GM12878 (cell line): ENCODE data around the gene TACC3. TPM values are rescaled to one million over a fixed set of nuclear protein-coding genes. Genes with fewer than 3 reads are reported as not detected.

Experiments
- ATAC-seq: fragments of 200-7000 bp; cut with Tn5 transposase; 3 replicates; pipeline ENCODE4 v1.9.1; 2020; ENCODE audit warnings: mild to moderate bottlenecking, moderate library complexity
- BruUV-seq: library from RNA; stranded (reverse); fragments of 400-500 nt; replicated peaks from 2 replicates; lab custom pipeline; 2021; lab: Mats Ljungman, UMichigan
- CTCF ChIA-PET: fragments of 300-600 bp; sonication (Branson Sonifier 250); formaldehyde crosslinking; extraction: SDS; loops from one replicate; lab custom pipeline; 2021; ENCODE audit warnings: inconsistent platforms; lab: Yijun Ruan, JAX
- POLR2A ChIA-PET: fragments of 350-600 bp; formaldehyde crosslinking; extraction: SDS; loops from one replicate; lab custom pipeline; 2021; ENCODE audit warnings: inconsistent platforms; lab: Charles Lee
- RAD21 ChIA-PET: fragments of 300-600 bp; sonication (Branson Sonifier 250); formaldehyde crosslinking; loops from one replicate; lab custom pipeline; 2023; ENCODE audit warnings: antibody characterized with exemption; ENCODE audit not compliant: unreplicated experiment; lab: Charles Lee
- SMC1A ChIA-PET: fragments of 300-600 bp; sonication (Branson Sonifier 250); formaldehyde crosslinking; loops from one replicate; lab custom pipeline; 2023; ENCODE audit not compliant: unreplicated experiment, uncharacterized antibody; lab: Charles Lee
- DNase-seq: peaks from one replicate; pipeline ENCODE4 v3.0.0-alpha.2; 2011; ENCODE audit warnings: low read depth, low spot score
- FAIRE-seq: peaks from 3 replicates; lab custom pipeline; 2011; peaks lifted over from hg19 to GRCh38; lab: Jason Lieb, UNC
- H2AFZ ChIP-seq: 2 replicates; pipeline ENCODE4 v1.6.0; 2011; ENCODE audit warnings: low read depth, low read length, control low read depth; ENCODE audit not compliant: control insufficient read depth
- H3K27ac ChIP-seq: 2 replicates; pipeline ENCODE4 v1.5.1; 2011; ENCODE audit warnings: control low read depth; ENCODE audit not compliant: control insufficient read depth, insufficient read depth
- H3K27me3 ChIP-seq, 2 experiments: replicated peaks in 1 of 2; 2 replicates each; pipeline versions ENCODE4 v1.6.0 to v1.6.1; 2011; ENCODE audit warnings: low read length in 1 of 2; ENCODE audit not compliant: control insufficient read depth in 2 of 2, insufficient read depth in 2 of 2
- H3K36me3 ChIP-seq, 2 experiments: 2 replicates each; pipeline ENCODE4 v1.5.1; 2011; ENCODE audit warnings: low read length in 1 of 2; ENCODE audit not compliant: control insufficient read depth in 2 of 2, insufficient read depth in 2 of 2
- H3K4me1 ChIP-seq: 2 replicates; pipeline ENCODE4 v1.6.1; 2011; ENCODE audit warnings: mild to moderate bottlenecking, low read length, moderate library complexity, mixed read lengths; ENCODE audit not compliant: control insufficient read depth, insufficient read depth
- H3K4me2 ChIP-seq: 2 replicates; pipeline ENCODE4 v1.6.0; 2011; ENCODE audit warnings: control low read depth; ENCODE audit not compliant: control insufficient read depth, insufficient read depth
- H3K4me3 ChIP-seq: fragments of 200-600 bp; sonication (generic); 2 replicates; pipeline ENCODE4 v1.5.1; 2016
- H3K79me2 ChIP-seq: 2 replicates; pipeline ENCODE4 v1.6.0; 2011; ENCODE audit warnings: low read length; ENCODE audit not compliant: control insufficient read depth, insufficient read depth
- H3K9ac ChIP-seq: 2 replicates; pipeline ENCODE4 v1.8.0; 2011; ENCODE audit warnings: low read length, control low read depth, mixed read lengths; ENCODE audit not compliant: control insufficient read depth, insufficient read depth
- H3K9me3 ChIP-seq: replicated peaks from 3 replicates; pipeline ENCODE4 v1.5.1; 2011; ENCODE audit warnings: mild to moderate bottlenecking, low read length; ENCODE audit not compliant: control insufficient read depth, insufficient read depth
- H4K20me1 ChIP-seq: 2 replicates; pipeline ENCODE4 v1.6.0; 2011; ENCODE audit not compliant: control insufficient read depth, insufficient read depth
- ASH2L ChIP-seq: fragments of 300-600, 200-600 bp; sonication (generic); IDR thresholded peaks from 2 replicates; pipeline ENCODE4 v1.6.1; 2017; ENCODE audit warnings: low read depth, mild to moderate bottlenecking, borderline replicate concordance
- BCL11A ChIP-seq: IDR thresholded peaks from 2 replicates; pipeline ENCODE4 v1.6.1; 2011; ENCODE audit warnings: low read depth, low read length
- CBX5 ChIP-seq: sonication (generic); IDR thresholded peaks from 2 replicates; pipeline ENCODE4 v1.6.1; 2016; ENCODE audit warnings: low read depth, moderate library complexity, mild to moderate bottlenecking, inconsistent platforms
- EED ChIP-seq: sonication (generic); IDR thresholded peaks from 2 replicates; pipeline ENCODE4 v1.6.1; 2016; ENCODE audit warnings: antibody characterized with exemption, low read depth
- HDAC2 ChIP-seq: fragments of 200-600 bp; sonication (generic); IDR thresholded peaks from 2 replicates; pipeline ENCODE4 v1.6.1; 2017
- NBN ChIP-seq: fragments of 450-650 bp; IDR thresholded peaks from 2 replicates; pipeline ENCODE4 v1.6.1; 2016
- NFYA ChIP-seq: IDR thresholded peaks from 2 replicates; pipeline ENCODE4 v1.6.1; 2011; ENCODE audit warnings: low read depth, mild to moderate bottlenecking, low read length, improper control_type of control experiment, borderline replicate concordance
- PAX8 ChIP-seq: fragments of 450-650 bp; IDR thresholded peaks from 2 replicates; pipeline ENCODE4 v1.6.1; 2017; ENCODE audit warnings: mild to moderate bottlenecking, moderate library complexity
- RB1 ChIP-seq: fragments of 450-650 bp; formaldehyde crosslinking; IDR thresholded peaks from 2 replicates; pipeline ENCODE4 v1.6.1; 2017; ENCODE audit warnings: mild to moderate bottlenecking, borderline replicate concordance
- RFX5 ChIP-seq: IDR thresholded peaks from 2 replicates; pipeline ENCODE4 v1.6.1; 2011; ENCODE audit warnings: low read depth, low read length, improper control_type of control experiment
- SRF ChIP-seq, 2 experiments: IDR thresholded peaks; 2 replicates each; pipeline ENCODE4 v1.6.1; 2011; ENCODE audit warnings: low read depth in 2 of 2, low read length in 2 of 2, mild to moderate bottlenecking in 1 of 2, moderate library complexity in 1 of 2
- TCF7 ChIP-seq: IDR thresholded peaks from 2 replicates; pipeline ENCODE4 v1.6.1; 2014; ENCODE audit warnings: antibody characterized with exemption, borderline replicate concordance
- YY1 ChIP-seq: IDR thresholded peaks from 2 replicates; pipeline ENCODE4 v1.6.1; 2011; ENCODE audit warnings: low read depth, mild to moderate bottlenecking, low read length
- ZBED1 ChIP-seq: IDR thresholded peaks from 2 replicates; pipeline ENCODE4 v1.6.1; 2016; ENCODE audit warnings: borderline replicate concordance
- ZNF384 ChIP-seq: IDR thresholded peaks from 2 replicates; pipeline ENCODE4 v1.6.1; 2012; ENCODE audit warnings: low read depth, mild to moderate bottlenecking, low read length, improper control_type of control experiment, borderline replicate concordance
- WGBS: methylation state at CpG from one replicate; pipeline ENCODE4 v1.1.6; 2016; ENCODE audit warnings: low lambda C conversion rate; ENCODE audit not compliant: insufficient replicate concordance, insufficient coverage; ENCODE audit errors: missing lambda C conversion rate; 5-methylcytosine and 5-hydroxymethylcytosine counted together
- in situ Hi-C: fragments of 300-500 bp; cut with MboI; formaldehyde crosslinking; loops from 9 replicates; pipeline ENCODE4 v1.14.3; 2018; ENCODE audit warnings: mixed read lengths
- intact Hi-C: fragments of 100-400 bp; cut with micrococcal nuclease; formaldehyde crosslinking; loops from one replicate; pipeline ENCODE4 v1.14.2; 2022; ENCODE audit not compliant: unreplicated experiment
- polyA plus RNA-seq, 11 experiments: library from polyadenylated mRNA; depleted of rRNA in 4 of 11; unstranded in 6 of 11; stranded (reverse) in 5 of 11; fragments of >200 nt; fragmentation: Nextera tagmentation in 4 of 11; fragmentation: Illumina TruSeq in 1 of 11; extraction: Ambion mirVana in 4 of 11; extraction: Trizol in 1 of 11; gene quantifications; 1 replicate in 1 of 11; 2 replicates in 10 of 11; pipeline versions ENCODE4 v1.2.1 to v1.2.3, GENCODE V29; 2011 to 2016; ENCODE audit warnings: inconsistent platforms in 2 of 11, missing spikeins in 2 of 11, low read depth in 1 of 11
- total RNA-seq, 4 experiments: library from RNA; depleted of rRNA in 3 of 4; stranded (reverse); fragments of >200 nt in 3 of 4; fragmentation: Illumina TruSeq in 1 of 4; extraction: Trizol in 1 of 4; gene quantifications; 2 replicates each; pipeline versions ENCODE4 v1.2.1 to v1.2.3, GENCODE V29; 2013 to 2021
- TF ChIP-seq, protein P1 (sequence below): fragments of 450-650 bp; conservative IDR thresholded peaks from 2 replicates; pipeline ENCODE4 v1.6.1; 2017; ENCODE audit warnings: mild to moderate bottlenecking, moderate library complexity
- TF ChIP-seq, protein P2 (sequence below): fragments of 450-650 bp; IDR thresholded peaks from 2 replicates; pipeline ENCODE4 v1.6.1; 2016; ENCODE audit warnings: mild to moderate bottlenecking
- TF ChIP-seq, protein P3 (sequence below): fragments of 450-650 bp; IDR thresholded peaks from 2 replicates; pipeline ENCODE4 v1.6.1; 2014; ENCODE audit warnings: mild to moderate bottlenecking

TACC3 gene
- total and polyA plus RNA-seq, 10 of the 15 experiments (the other 5 are each of a cell fraction or from before 2014, with no cell fraction given) = 2.8 to 121 (median 73.3) TPM

DNA sequence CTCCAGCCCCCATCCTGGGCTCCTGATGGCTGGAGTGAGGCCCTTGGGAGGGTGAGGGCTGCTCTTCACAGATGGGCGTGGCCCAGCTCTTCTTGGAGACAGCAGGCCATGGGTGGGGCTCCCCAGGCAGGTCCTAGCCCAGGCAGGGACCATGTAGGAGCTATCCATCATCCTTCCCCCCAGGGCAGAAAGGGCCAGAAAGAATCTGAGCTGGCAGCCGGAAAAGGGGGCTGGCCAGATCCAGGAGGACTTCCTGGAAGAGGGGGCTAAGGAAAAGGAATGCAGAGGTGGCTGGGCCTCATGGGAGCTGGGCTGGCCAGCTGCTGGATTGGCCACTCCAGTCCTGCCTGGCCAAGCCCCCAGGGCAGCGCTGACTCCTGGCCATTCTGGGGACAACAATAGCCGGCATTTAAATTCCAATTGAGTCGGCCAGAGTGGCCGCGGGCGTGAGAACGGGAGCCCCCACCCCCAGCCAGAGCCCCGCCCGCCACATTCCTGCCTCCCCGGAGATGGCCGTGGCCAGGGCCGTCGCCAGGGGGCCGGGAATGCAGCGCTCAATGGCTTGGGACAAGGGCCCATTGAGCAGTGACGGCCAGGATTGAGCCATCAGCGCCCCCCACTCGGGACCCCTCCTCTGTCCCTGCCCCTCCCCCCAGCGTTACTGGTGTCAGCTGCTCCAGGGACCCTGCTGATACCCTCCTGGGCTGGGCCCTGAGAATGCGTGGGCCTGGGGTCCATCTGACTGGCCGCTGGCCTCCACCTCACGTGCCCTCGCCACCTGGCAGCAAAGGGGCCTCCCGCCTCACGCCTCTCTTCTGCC, 56.7 kb downstream of the TACC3 start:
- no peak overlapping the region for H3K9ac ChIP-seq
- no peaks in the 10 kb centered on the region for H3K9me3 ChIP-seq
- WGBS = 46% methylated on average over 21 of the region's 27 CpGs
- DNase-seq (no peak), ATAC-seq (0 out of 3 replicates have a peak, but pooled peaks have one; percentile 10), FAIRE-seq (no peak)
- H2AFZ ChIP-seq = no peak overlapping the region
- intact Hi-C loops = no loop called here
- no TSS peak for BruUV-seq
- no peak overlapping the region for H3K27ac ChIP-seq
- no peaks in the 10 kb centered on the region for H4K20me1 ChIP-seq
- H3K4me1 ChIP-seq = no peaks in the 10 kb centered on the region
- no peak overlapping the region for H3K4me2 ChIP-seq
- H3K36me3 ChIP-seq = no peaks in the 10 kb centered on the region
- no peak for TF ChIP-seq ZBED1
- TF ChIP-seq BCL11A = no peak
- TF ChIP-seq SRF (IDR thresholded peaks at IDR 0.05; ENCODE audit: low read depth in 2 of 2, low read length in 2 of 2) = no peak
- no peak for TF ChIP-seq ASH2L
- TF ChIP-seq, protein P1, sequence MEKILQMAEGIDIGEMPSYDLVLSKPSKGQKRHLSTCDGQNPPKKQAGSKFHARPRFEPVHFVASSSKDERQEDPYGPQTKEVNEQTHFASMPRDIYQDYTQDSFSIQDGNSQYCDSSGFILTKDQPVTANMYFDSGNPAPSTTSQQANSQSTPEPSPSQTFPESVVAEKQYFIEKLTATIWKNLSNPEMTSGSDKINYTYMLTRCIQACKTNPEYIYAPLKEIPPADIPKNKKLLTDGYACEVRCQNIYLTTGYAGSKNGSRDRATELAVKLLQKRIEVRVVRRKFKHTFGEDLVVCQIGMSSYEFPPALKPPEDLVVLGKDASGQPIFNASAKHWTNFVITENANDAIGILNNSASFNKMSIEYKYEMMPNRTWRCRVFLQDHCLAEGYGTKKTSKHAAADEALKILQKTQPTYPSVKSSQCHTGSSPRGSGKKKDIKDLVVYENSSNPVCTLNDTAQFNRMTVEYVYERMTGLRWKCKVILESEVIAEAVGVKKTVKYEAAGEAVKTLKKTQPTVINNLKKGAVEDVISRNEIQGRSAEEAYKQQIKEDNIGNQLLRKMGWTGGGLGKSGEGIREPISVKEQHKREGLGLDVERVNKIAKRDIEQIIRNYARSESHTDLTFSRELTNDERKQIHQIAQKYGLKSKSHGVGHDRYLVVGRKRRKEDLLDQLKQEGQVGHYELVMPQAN = no peak
- TF ChIP-seq HDAC2 = no peak
- TF ChIP-seq NBN = no peak
- no peak for TF ChIP-seq EED
- no peak for TF ChIP-seq RFX5
- TF ChIP-seq, protein P2, sequence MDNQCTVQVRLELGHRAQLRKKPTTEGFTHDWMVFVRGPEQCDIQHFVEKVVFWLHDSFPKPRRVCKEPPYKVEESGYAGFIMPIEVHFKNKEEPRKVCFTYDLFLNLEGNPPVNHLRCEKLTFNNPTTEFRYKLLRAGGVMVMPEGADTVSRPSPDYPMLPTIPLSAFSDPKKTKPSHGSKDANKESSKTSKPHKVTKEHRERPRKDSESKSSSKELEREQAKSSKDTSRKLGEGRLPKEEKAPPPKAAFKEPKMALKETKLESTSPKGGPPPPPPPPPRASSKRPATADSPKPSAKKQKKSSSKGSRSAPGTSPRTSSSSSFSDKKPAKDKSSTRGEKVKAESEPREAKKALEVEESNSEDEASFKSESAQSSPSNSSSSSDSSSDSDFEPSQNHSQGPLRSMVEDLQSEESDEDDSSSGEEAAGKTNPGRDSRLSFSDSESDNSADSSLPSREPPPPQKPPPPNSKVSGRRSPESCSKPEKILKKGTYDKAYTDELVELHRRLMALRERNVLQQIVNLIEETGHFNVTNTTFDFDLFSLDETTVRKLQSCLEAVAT = no peak
- no peak for TF ChIP-seq TCF7
- no peak for TF ChIP-seq CBX5
- TF ChIP-seq YY1 = no peak
- TF ChIP-seq NFYA = no peak
- TF ChIP-seq ZNF384 = no peak
- no peak for TF ChIP-seq PAX8
- TF ChIP-seq, protein P3, sequence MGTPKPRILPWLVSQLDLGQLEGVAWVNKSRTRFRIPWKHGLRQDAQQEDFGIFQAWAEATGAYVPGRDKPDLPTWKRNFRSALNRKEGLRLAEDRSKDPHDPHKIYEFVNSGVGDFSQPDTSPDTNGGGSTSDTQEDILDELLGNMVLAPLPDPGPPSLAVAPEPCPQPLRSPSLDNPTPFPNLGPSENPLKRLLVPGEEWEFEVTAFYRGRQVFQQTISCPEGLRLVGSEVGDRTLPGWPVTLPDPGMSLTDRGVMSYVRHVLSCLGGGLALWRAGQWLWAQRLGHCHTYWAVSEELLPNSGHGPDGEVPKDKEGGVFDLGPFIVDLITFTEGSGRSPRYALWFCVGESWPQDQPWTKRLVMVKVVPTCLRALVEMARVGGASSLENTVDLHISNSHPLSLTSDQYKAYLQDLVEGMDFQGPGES = no peak
- no peak for TF ChIP-seq RB1
- H3K79me2 ChIP-seq = no peaks in the 10 kb centered on the region
- ChIA-PET SMC1A (no interaction called here), RAD21 (no interaction called here), POLR2A (interaction anchor here (0.6 kb wide), 1 partner anchor 95 kb away, joined by 5 read pairs; no protein-coding TSS in a partner anchor), CTCF (interaction anchor here (0.5 to 0.9 kb wide), 3 partner anchors 10 to 55 kb away, joined by 3 read pairs; no protein-coding TSS in a partner anchor)
- in situ Hi-C loops = no loop called here
- H3K4me3 ChIP-seq = no peak overlapping the region
- no peaks in the 10 kb centered on the region; a peak in 2 of 4 replicates for H3K27me3 ChIP-seq
